Esophagus muscularis mucosa (tissue), 4 donors: ENCODE results near the gene SNRPD2. TPM values are rescaled to one million over a fixed set of nuclear protein-coding genes. Genes with fewer than 3 reads are reported as not detected.
"Not testable (repeated sequence)": the region's sequence is repeated elsewhere in the genome, so short reads cannot be mapped to it uniquely, and the experiment has no call there.

ENCODE experiments used
- DNase-seq: peaks from one replicate; pipeline ENCODE4 v3.0.0-alpha.2; 2017; ENCODE audit errors: extremely low spot score
- H3K27ac ChIP-seq, 4 donors: fragments of 200-600 bp; sonication (generic); replicated peaks in 1 of 4; 1 replicate in 3 of 4; 2 replicates in 1 of 4; pipeline ENCODE4 v1.5.1; 2016 to 2019; ENCODE audit warnings: mild to moderate bottlenecking in 1 of 4
- H3K27me3 ChIP-seq, 4 donors: fragments of 200-600 bp; sonication (generic); one replicate each; pipeline versions ENCODE4 v1.5.1 to v1.6.0; 2016 to 2019
- H3K36me3 ChIP-seq, 4 donors: fragments of 200-600 bp; sonication (generic); one replicate each; pipeline ENCODE4 v1.5.1; 2016 to 2019
- H3K4me1 ChIP-seq, 4 donors: fragments of 200-600 bp; sonication (generic); one replicate each; pipeline ENCODE4 v1.5.1; 2016 to 2019
- H3K4me3 ChIP-seq, 4 donors: fragments of 200-600 bp; sonication (generic); 1 replicate in 2 of 4; 2 replicates in 2 of 4; pipeline ENCODE4 v1.5.1; 2016 to 2019; ENCODE audit warnings: mild to moderate bottlenecking in 4 of 4, moderate library complexity in 1 of 4
- H3K9me3 ChIP-seq, 4 donors: fragments of 200-600 bp; sonication (generic); 1 replicate in 3 of 4; 2 replicates in 1 of 4; pipeline ENCODE4 v1.5.1; 2016 to 2019
- EP300 ChIP-seq: sonication (generic); formaldehyde crosslinking; IDR thresholded peaks from one replicate; pipeline ENCODE4 v1.6.1; 2017; ENCODE audit warnings: antibody characterized with exemption
- POLR2A ChIP-seq: fragments of 450-650 bp; IDR thresholded peaks from one replicate; pipeline ENCODE4 v1.6.1; 2017; ENCODE audit warnings: antibody characterized with exemption, moderate library complexity, mild to moderate bottlenecking, low read depth
- POLR2AphosphoS5 ChIP-seq, 2 donors: sonication (generic); formaldehyde crosslinking; IDR thresholded peaks; one replicate each; pipeline ENCODE4 v1.6.1; 2017; ENCODE audit warnings: antibody characterized with exemption in 2 of 2
- WGBS: methylation state at CpG from one replicate; pipeline ENCODE4 v1.1.5; 2018; 5-methylcytosine and 5-hydroxymethylcytosine counted together
- intact Hi-C: fragments of 100-400 bp; cut with DNase I; formaldehyde crosslinking; loops from one replicate; pipeline ENCODE4 v1.15.1; 2023
- total RNA-seq, 4 donors: library from RNA; depleted of rRNA; stranded (reverse); fragments of >200 nt; gene quantifications; one replicate each; pipeline versions ENCODE4 v1.1.0 to v1.2.1, GENCODE V29; 2016
- TF ChIP-seq, protein P1 (sequence below), 3 experiments: fragments of 200-600 bp in 2 of 3; fragments of 450-650 bp in 1 of 3; sonication (generic) in 2 of 3; IDR thresholded peaks; one replicate each; pipeline ENCODE4 v1.5.1; 2017 to 2019; ENCODE audit warnings: antibody characterized with exemption in 3 of 3, mild to moderate bottlenecking in 2 of 3, moderate library complexity in 1 of 3

The SNRPD2 gene
- total RNA-seq, 4 donors from 2014 or later = 107 to 167 (median 139) TPM

- Histone ChIP-seq H3K27me3 (no peaks in the 10 kb centered on the region), H3K27ac (no peak overlapping the region), H3K4me3 (no peak overlapping the region), H3K9me3 (no peaks in the 10 kb centered on the region), H3K4me1 (no peaks in the 10 kb centered on the region), H3K36me3 (peaks cover 2 to 42% (median 16%) of the 10 kb centered on the region in 4 donors)
- TF ChIP-seq, protein P1, sequence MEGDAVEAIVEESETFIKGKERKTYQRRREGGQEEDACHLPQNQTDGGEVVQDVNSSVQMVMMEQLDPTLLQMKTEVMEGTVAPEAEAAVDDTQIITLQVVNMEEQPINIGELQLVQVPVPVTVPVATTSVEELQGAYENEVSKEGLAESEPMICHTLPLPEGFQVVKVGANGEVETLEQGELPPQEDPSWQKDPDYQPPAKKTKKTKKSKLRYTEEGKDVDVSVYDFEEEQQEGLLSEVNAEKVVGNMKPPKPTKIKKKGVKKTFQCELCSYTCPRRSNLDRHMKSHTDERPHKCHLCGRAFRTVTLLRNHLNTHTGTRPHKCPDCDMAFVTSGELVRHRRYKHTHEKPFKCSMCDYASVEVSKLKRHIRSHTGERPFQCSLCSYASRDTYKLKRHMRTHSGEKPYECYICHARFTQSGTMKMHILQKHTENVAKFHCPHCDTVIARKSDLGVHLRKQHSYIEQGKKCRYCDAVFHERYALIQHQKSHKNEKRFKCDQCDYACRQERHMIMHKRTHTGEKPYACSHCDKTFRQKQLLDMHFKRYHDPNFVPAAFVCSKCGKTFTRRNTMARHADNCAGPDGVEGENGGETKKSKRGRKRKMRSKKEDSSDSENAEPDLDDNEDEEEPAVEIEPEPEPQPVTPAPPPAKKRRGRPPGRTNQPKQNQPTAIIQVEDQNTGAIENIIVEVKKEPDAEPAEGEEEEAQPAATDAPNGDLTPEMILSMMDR (IDR thresholded peaks at IDR 0.05) = no peak
- TF ChIP-seq EP300 (no peak), POLR2A (no peak), POLR2AphosphoS5 (IDR thresholded peaks at IDR 0.05) (no peak)
- intact Hi-C loops = no loop called here
- DNase-seq = no peak
- 87% methylated on average over 7 of the region's 7 CpGs for WGBS
These were observed 9.9 kb upstream of the SNRPD2 start for GRCh38 chr19:45701676-45702075.

DNA sequence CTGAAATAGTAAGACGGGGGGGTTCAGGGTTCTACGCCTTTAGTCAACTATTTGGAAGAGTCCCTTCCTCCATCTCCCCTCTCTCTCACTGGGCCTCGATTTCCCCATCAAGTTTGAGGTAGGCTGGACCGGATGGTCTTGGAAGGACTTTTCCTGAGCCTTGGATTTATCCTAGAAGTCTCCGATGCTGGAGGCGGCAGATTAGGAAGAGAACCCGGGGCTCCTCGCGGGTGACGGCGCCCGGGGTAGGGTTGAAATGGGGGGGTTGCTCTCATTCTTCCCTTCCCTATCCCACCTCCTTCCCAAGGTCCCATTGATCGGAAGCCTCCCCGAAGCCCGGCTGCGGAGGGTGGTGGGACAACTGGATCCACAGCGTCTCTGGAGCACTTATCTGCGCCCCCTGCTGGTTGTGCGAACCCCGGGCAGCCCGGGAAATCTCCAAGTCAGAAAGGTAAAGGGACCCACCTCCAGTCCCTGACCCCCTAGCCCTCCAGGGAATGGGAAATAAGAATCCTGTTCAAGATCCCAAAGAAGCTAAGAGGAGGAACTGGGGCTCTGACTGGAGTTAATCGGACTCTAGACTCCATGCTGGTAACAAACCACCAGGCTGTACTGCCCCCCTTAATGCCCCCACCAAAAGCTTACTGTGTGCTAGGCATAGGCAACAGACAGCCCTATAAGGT lies 1.5 kb upstream of the SNRPD2 start:
- intact Hi-C loops = loop anchor here (2.0 kb wide), 1 partner anchor 74 kb away; no protein-coding TSS in a partner anchor
- under 1% methylated on average over 19 of the region's 22 CpGs for WGBS
- Histone ChIP-seq H3K9me3 (no peaks in the 10 kb centered on the region), H3K27ac (peak overlapping the region; percentile 86 to 96 (median 92)), H3K36me3 (peaks cover under 1 to 29% (median 15%) of the 10 kb centered on the region in 4 donors), H3K27me3 (no peaks in the 10 kb centered on the region), H3K4me1 (peaks cover 7 to 26% (median 20%) of the 10 kb centered on the region in 4 donors), H3K4me3 (peak overlapping the region; percentile 65 to 78 (median 73))
- TF ChIP-seq, protein P1 (IDR thresholded peaks at IDR 0.05) = peak; percentile 86 to 91 (median 89)
- TF ChIP-seq EP300 (no peak), POLR2AphosphoS5 (IDR thresholded peaks at IDR 0.05) (peak in 1 of 2 donors; percentile 46), POLR2A (no peak)
- peak; percentile 96 for DNase-seq

GRCh38 chr19:45692187-45693105 lies 693 bp upstream of the SNRPD2 start, which contains the start of gene QPCTL:
Gene QPCTL (plus strand): TSS chr19:45692666. CDS start chr19:45692704, 38 bp downstream.
- TF ChIP-seq POLR2A = peak; percentile 6
- TF ChIP-seq POLR2AphosphoS5 (IDR thresholded peaks at IDR 0.05) = peak; percentile 79 to 84
- TF ChIP-seq, protein P1 (IDR thresholded peaks at IDR 0.05) = no peak
- no peak for TF ChIP-seq EP300
- peak within 1 kb of the TSS; percentile 86 to 96 (median 92) for H3K27ac ChIP-seq
- peaks cover 7 to 26% (median 20%) of the 10 kb centered on the region in 4 donors for H3K4me1 ChIP-seq
- H3K36me3 ChIP-seq = peaks cover 8 to 35% (median 23%) of the 10 kb centered on the region in 4 donors
- intact Hi-C loops = loop anchor here (2.0 kb wide), 1 partner anchor 74 kb away; no protein-coding TSS in a partner anchor
- H3K9me3 ChIP-seq = no peaks in the 10 kb centered on the region
- peak within 1 kb of the TSS; percentile 65 to 78 (median 73) for H3K4me3 ChIP-seq
- WGBS = under 1% methylated on average over 44 of the region's 70 CpGs
- DNase-seq = peak; percentile 99
- no peaks in the 10 kb centered on the region for H3K27me3 ChIP-seq

DNA sequence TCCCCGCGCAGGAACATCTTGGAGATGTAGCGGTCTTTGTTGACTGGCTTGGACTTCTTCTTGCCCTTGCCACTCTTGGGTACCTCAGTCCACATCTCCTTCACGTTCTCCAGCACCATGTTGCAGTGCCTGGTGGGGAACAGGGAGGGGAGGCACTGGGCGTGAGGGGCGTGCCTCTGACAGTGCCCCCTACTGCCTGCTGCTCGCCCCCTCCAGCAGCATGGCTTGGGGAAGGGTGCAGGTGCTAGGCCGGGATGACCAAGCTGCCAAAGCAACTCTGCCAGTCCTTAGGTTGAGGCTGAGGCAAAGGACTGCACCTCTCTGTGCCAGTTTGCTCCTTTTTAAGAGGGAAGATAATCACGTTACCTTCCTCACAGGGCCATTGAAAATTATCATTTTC lies 4.2 kb downstream of the SNRPD2 start:
- WGBS = 87% methylated on average over 9 of the region's 9 CpGs
- Histone ChIP-seq H3K27me3 (no peaks in the 10 kb centered on the region), H3K9me3 (no peaks in the 10 kb centered on the region), H3K27ac (no peak overlapping the region), H3K4me1 (peaks cover 7 to 15% (median 12%) of the 10 kb centered on the region in 4 donors), H3K4me3 (no peak overlapping the region), H3K36me3 (peaks cover 35 to 57% (median 47%) of the 10 kb centered on the region in 4 donors)
- TF ChIP-seq POLR2A (no peak), EP300 (no peak), POLR2AphosphoS5 (IDR thresholded peaks at IDR 0.05) (no peak)
- TF ChIP-seq, protein P1 (IDR thresholded peaks at IDR 0.05) = no peak
- intact Hi-C loops = no loop called here
- no peak for DNase-seq

DNA sequence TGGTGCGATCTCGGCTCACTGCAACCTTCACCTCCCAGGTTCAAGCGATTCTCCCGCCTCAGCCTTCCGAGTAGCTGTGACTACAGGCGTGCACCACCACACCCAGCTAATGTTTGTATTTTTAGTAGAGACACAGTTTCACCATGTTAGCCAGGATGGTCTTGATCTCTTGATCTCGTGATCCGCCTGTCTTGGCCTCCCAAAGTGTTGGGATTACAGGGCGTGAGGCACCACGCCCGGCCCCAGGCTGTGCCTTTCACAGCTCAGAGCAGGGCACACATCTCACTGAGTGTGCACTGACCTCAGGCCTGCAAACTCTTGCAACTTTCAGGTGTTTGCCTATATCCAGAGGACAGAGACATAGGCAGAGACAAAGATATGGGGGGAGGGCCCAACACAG lies 6.7 kb downstream of the SNRPD2 start:
- DNase-seq, H3K27me3 ChIP-seq, H3K4me3 ChIP-seq, H3K27ac ChIP-seq, intact Hi-C loops, H3K9me3 ChIP-seq: not testable (repeated sequence)
- H3K36me3 ChIP-seq = peaks cover 35 to 57% (median 47%) of the 10 kb centered on the region in 4 donors
- 86% methylated on average over 11 of the region's 11 CpGs for WGBS
- peaks cover 9 to 16% (median 15%) of the 10 kb centered on the region in 4 donors for H3K4me1 ChIP-seq
